ENCODE measurements around the gene VWA8.
"Not testable (repeated sequence)": the region's sequence is repeated elsewhere in the genome, so short reads cannot be mapped to it uniquely, and the experiment has no call there.

The VWA8 gene

DNA sequence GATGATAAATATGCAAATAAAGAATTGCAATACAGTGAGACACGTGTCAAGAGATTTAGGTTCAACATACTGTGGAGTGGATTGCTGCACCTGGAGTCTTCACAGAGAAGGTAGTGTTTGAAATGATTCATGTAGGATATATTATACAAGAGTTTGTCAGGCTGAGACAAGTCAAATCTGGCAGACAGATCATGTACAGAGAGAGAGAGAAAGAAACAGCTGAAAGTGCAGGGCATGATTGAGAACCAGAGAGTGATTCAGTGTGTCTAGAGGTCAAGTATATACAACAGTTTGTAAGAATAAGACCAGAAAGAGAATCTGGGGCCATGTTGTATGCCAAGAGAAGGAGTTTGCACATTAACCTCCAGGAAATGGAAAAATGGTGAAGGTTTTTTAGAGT, 2.1 kb upstream of the VWA8 start:
- no peak for DNase-seq

DNA sequence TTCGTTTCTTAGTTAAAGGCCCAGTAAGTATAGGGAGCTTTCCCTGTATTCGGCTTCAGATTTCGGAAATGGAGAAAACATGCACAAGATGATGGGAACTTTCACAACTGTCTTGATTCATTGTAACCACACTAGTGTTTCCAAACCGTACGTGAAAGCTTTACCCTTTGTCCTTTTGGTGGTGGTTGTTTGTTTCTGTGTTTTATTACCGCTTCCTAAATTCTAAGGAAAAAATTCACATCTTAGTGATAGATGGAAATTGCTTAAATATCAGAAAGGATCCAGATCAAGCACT, 504 bp upstream of the VWA8 start:
- no peak for DNase-seq

DNA sequence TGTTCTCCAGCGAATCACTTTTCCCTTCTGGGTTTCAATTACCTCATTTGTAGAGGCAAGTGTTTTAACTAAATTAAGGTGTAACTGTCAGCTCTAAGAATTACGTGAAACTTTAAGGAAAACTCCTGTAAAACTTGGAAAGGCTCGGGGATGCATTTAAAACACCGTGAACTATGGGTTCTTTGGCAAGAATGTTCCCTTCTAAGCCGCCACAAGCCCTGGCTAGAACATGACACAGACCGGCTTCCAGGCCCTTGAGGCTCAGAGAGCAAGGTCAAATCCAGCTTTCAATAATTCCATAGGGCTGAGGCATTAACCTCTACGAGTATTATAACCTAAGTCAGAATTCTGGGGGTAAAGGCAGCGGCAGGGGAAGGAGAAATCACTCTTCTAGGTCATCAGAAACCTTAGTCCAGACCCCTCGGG, 685 bp downstream of the VWA8 start:
- DNase-seq, result no peak

DNA sequence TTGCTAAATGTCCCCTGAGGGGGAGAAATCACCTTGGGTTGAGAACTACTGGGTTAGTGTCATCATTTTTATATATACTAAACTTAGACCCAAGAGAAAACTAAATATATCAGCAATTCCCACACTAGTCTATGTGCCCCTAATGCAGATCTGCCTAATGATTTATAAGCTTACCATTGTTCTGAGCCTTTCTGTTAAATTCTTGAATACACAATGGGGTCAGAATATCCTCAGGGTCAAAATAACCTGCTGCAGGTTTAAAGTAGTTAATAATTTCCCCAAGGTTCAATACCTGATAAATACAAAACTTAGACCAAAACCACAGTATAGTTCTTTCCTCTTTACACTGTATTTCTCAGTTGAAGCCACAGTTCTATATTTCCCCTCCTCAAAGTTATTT, 4.6 kb downstream of the VWA8 start:
- DNase-seq, result no peak

DNA sequence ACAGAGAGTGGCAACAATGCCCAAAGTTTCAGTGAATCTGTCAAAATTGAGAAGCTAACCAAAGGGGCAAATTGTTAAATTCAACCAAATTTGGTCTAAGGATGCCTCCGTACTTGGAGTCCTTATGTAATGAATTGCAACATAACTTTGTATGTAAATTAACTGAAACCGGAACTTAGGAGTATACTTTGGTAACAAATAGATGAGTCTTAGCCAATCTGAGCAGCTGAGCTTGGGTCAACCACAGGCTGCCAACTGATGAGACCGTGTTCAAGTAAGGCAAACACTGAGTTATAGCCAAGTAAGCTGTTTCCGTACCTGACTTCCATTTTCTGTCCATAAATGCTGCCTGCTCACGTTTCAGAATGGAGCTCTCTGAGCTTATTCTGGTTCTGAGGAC, 5.3 kb downstream of the VWA8 start:
- DNase-seq, result no peak

DNA sequence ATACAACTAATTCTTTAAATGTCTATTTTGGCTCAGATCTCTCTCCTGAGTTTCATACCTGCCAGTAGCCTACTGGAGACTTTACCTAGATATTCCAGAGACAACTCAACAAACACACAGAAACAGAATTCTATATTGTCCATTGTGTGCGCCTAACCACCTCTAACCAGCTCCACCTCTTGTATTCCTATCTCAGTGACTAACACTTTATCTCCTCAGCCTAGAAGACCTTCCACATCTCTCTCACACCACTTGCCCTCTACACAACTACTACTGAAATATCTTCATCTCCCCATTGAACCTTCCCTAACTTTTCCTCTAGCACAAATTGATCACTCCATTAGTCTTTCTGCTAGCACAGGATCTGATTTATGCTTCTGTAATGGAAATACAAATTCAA, 6.7 kb downstream of the VWA8 start:
- no peak for DNase-seq

DNA sequence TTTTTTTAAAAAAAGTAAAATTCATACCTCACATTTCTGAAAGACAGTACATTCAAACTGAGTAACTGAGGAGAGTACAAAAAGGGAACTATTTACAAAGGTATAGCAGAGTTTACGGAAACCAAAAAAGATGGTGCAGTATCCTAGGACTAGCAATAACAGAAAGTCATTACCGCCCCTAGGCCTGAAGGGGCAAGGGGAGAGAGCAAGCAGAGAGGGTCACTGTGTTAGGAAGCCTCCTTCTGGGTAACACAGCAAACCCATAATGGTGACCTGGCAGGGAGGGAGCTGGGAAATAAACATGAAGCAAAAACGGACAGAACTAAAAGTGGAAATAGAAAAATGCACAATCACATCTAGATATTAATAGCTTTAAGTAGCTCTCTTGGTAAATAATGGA, 8.2 kb downstream of the VWA8 start:
- DNase-seq, result no peak

DNA sequence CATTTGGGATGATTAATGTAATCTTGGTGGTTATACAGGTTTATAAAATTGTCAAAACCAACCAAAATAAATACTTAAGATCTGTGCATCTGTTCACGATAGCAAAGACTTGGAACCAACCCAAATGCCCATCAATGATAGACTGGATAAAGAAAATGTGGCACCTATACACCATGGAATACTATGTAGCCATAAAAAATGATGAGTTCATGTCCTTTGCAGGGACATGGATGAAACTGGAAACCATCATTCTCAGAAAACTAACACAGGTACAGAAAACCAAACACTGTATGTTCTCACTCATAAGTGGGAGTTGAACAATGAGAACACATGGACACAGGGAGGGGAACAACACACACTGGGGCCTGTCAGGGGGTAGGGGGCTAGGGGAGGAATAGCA, 11.8 kb downstream of the VWA8 start:
- DNase-seq, result not testable (repeated sequence)

DNA sequence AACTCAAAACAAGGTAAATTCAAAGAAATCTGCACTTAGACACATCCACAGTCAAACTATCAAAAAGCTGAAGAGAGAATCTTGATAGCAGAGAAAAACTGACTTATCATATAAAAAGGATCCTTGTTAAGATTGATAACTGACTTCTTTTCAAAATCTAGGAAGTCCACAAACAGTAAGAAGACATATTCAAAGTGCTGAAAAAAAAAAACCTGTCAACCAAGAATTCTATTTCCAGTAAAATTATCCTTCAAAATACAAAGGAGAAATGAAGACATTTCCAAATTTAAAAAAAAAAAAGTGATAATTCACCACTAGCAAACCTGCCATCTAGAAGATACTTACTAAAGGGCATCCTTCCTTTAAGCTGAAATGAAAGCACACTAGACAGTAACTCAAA, 15.0 kb downstream of the VWA8 start:
- no peak for DNase-seq

DNA sequence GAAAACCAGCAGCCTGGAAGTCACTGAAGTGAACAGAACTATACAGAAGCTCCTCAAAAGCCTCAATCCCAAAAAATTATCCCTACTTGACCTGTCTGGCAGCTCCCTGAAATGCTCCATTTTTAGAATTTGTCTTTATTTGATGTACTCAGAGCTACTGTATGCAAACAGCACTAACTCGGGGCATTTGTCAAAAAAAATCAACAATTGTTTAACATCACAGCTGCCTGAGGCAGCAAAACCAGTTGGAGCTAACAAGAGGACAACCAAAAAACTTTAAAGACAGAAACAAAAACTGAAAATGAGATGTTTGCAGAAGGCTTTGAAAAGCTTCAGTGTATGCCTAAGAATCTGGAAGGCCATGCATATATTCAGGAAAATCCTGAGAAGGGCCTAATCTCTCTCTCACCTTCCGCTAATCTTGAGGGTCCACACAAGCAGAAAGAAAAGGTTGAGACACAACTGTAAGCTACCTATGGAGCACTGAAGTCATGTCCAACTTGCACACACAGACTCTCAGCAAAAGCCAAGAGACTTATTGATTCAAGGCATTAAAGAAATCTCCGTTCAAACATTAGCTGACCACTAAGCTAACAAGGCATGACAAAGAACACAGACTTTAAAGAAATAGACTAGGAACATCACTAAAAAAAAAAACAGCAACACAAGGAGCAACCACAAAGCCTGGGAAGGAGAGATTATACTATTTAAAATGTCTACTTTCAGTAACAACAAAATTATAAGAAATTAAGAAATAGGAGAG, 16.1 kb downstream of the VWA8 start:
- DNase-seq, result no peak

DNA sequence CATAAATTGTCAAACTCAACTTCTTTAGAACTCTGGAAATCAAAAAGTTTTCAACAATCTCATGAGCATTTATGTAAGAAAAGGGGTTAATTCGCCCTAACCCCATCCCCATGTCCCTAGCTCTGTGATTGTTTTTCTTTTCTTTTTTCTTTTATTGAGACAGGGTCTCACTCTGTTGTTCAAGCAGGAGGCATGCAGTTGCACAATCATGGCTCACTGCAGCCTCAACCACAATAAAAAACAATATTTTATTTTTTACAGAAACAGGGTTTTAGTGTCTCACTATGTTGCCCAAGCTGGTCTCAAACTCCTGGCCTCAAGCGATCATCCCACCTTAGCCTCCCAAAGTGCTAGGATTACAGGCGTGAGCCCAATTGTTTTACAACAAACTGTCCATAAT, 16.7 kb downstream of the VWA8 start:
- no peak for DNase-seq

DNA sequence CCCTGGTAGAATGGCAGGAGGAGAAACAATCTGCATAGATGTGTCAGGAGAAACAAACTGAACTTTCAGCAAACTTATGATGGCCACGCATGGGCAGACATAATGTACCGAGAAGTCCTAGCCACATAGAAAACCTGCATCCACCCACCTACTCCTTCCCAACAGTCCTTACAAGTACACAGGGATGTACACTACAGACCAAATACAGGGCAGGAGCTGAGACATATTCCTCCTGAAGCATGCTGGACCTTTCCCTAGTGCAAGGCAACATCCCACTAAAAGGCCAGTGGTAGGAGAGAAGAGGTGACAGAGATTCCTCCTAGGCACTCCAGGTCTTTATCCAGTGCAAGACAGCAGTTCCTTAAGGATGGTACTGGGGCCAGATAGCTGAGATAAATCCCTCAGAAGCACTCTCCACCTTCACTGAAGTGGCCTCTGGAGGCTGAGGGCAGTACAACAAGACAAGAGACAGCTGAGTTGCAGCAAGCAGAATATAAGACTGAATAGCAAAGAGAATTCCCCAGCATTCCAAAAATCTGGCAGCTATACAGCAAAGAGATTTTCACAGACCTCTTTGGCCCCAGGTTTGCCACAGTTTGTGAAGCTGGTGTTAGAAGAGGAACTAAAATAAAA, 18.3 kb downstream of the VWA8 start:
- no peak for DNase-seq

DNA sequence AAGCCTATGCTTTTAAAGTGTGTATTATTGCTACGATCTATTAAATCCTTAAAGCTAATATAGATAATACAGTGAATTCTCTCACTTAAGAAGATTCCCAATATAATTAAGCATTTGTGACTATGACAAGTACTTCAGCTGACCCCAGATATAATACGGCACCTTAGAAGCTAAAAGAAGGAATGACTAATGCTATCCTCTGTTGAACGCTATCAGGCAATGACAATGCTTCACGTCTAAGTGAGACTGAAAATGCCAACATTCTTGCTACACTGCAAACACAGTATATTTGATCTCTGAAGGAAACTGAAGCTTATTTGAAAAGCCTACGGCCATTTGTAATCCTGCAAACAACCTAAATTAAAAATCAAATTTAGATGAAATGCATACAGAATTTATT, 19.7 kb downstream of the VWA8 start:
- DNase-seq, result no peak

DNA sequence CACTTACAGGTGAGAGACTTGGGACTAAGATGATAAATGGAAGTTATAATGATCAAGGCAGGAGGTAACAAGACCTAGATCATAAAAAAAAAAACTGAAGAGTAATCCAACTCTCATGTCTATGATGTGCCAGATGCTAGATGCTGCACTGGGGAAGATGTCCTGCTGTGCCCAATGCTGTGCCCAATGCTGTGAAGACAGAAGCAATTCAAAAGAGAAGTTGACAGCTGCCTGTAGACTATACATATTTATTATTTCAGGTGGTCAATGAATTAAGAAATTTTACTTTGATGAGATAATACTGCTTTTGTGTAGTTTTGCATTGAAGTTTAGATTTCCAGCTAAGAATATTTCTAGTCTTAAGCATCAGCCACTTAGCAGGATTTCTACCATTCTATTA, 21.5 kb downstream of the VWA8 start:
- no peak for DNase-seq

DNA sequence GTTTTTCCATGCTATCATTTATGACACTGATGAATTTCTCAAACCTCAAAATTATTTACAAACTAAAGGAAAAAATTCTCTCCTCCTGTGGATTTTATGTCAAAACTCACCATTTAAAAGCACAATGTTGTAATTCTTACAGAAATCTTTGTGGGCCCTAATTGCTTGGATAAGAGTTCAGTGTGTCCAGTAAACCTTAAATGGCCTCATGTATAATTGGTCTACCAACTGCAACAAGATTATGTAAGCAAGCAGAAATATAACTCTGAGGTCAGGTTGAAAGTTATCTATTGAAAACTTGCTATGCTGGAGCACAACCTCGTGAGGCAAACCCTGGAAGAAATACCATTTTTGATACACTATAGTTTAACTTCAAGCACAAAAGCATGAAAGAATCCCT, 22.0 kb downstream of the VWA8 start:
- no peak for DNase-seq

DNA sequence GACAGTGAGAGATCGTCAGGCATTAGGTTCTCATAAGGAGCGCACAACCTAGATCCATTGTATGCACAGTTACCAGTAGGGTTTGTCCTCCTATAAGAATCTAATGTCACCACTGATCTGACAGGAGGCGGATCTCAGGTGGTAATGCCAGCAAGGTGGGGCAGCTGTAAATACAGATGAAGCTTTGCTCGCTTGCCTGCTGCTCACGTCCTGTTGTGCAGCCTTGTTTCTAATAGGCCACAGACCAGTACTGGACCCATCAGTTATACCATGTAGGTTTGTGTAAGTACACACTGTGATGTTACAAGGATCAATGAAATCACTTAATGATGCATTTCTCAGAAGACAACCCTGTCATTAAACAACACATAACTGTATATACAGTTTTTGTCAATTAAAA, 23.5 kb downstream of the VWA8 start:
- DNase-seq, result no peak

DNA sequence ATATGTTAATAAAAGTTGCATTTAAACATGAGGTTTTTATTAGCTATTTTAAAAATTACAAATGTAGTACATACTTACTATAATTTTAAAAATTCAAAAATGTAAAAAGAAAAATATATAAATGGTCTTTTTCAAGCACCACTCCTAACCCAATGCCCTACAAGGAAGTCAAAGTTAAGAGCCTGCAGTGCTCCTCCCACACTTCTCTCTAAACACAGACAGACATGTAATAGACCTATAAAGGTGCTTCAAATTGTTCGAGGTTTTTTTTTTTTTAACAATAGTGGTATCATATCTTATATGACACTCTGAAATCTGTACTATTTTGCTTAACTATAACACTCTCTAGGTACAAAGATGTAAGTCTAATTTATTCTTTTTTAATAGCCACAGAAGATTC, 25.4 kb downstream of the VWA8 start:
- DNase-seq, result no peak

DNA sequence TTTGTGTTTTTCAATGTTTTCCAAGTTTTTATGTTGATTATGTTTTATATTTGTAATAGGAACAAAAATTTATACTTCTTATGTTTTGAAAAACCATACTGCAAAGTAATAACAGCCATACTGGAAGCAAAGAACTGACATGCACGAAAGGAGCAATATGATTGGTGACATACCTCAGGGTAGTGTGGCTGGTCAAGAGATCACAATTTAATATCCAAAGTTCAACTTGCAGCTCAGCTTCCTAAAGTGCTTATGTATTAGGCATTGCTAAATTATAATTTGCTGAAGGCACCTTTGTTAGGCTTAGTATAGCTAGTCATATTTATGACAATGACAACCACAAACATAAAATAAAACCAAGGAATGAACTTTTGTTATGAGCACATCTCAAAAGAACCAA, 25.9 kb downstream of the VWA8 start:
- DNase-seq, result no peak

DNA sequence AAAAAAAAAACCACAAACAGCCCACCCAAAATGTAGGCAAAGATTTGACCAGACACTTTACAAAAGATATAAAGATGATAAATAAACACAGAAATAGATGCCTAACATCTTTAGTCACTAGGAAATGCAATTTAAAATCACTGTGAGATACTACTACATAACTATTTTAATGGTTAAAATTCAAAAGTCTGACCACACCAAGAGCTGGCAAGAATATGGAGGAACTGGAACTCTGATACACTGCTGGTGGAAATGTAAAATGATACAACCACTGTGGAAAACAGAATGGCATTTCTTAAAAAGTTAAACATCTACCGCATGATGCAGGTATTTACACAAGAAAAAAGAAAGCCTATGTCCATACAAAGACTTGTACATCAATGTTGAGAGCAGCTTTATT, 26.8 kb downstream of the VWA8 start:
- no peak for DNase-seq

DNA sequence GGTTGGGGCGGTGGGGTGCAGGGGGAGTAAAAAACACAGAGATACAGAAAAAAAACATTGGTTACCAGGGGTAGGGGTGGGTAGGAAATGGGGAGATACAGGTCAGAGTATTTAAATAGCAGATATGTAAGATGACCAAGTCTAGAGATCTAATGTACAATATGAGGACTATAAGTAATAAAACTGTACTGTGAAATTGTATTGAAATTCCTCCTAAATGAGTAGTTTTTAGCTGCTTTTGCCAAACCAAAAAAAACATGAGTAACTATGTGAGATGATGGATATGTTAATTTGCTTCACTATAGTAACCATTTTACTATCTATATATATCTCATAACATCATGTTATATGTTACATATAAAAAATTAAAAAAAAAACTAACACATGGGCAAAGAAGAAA, 29.6 kb downstream of the VWA8 start:
- DNase-seq, result no peak

DNA sequence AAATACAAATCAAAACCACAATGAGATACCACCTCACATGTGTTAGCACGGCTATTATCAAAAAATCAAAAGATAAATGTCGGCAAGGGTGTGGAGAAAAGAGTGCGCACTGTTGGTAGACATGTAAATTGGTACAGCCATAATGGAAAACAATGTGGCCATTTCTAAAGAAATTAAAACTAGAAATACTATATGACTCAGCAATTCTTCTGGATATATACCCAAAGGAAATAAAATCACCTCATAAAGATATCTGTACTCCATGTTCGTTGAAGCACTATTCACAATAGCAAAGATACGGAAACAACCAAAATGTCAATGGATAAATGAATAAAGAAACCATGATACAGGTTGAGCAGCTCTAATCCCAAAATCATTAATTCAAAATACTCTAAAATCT, 30.8 kb downstream of the VWA8 start:
- no peak for DNase-seq

DNA sequence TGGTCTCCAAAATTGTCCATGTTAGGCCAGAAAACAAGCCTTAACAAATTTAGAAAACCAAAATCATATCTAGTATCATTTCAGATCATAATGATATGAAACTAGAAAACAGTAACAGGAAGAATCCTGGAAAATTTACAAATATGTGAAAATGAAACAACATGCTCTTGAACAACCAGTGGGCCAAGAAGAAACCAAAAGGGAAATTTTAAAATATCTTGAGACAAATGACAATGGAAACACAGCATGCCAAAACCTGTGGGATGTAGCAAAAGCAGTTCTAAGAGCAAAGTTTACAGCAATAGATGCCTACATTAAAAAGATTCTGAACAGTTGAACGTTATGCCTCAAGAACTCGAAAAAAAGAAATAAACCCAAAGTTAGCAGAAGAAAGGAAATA, 32.6 kb downstream of the VWA8 start:
- no peak for DNase-seq

DNA sequence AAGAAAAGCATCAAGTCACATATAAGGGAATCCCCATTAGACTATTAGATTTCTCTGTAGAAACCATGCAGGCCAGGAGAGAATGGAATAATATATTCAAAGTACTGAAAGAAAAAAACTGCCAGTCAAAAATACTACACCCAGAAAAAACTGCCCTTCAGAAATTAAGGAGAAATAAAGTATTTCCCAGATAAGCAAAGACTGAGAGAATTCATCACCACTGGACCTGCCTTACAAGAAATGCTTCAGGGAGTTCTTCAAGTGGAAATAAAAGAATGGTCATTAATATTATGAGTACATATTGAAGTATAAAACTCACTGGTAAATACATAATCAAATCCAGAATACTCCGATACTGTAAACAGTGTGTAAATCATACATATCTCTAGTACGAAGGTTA, 35.9 kb downstream of the VWA8 start:
- no peak for DNase-seq

DNA sequence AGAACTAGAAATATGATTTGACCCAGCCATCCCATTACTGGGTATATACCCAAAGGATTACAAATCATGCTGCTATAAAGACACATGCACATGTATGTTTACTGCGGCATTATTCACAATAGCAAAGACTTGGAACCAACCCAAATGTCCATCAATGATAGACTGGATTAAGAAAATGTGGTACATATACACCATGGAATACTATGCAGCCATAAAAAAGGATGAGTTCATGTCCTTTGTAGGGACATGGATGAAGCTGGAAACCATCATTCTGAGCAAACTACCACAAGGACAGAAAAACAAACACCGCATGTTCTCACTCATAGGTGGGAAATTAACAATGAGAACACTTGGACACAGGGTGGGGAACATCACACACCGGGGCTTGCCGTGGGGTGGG, 38.0 kb downstream of the VWA8 start:
- DNase-seq, result not testable (repeated sequence)

DNA sequence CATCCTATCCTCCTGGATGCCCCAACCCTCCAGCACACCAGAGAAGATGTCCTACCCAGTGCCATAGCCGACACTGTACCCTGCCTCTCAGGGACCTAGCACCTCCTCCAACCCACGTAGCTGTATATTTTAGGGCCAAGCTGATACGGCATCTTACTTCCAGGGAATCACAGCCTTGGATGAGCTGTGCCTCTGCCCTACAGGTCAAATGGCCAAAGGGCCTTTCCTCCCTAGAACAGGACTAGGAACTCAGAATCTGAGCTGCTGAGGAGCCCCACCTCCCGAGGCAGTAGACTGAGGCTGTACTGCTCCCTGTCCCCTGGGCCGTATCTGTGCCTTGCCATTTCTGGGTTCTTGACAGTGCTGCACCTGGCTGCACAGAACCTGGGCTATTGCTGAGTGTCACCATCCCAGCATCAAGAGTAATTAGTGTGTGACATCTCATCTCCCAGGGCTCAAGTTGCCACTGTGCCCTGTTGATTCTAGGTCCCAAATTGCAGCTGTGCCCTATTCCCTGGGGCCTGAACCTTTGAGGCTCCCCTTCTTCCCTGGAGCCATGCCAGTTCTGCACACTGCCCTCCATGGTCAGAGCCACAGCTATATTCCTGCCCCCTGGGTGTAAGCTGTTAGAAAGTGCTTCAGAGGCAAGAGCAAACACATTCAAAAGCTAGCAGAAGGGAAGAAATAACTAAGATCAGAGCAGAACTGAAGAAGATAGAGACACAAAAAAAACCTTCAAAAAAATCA, 41.0 kb downstream of the VWA8 start:
- DNase-seq, result no peak

Measured in COR-L47 (cell line).